NCI-H748 (cell line): Measurements from ENCODE around the gene SH3BP4.

ENCODE experiments used
- DNase-seq: peaks from one replicate; lab custom pipeline; 2025; ENCODE audit not compliant: unreplicated experiment; lab: John Stamatoyannopoulos, UW

Gene SH3BP4

DNA sequence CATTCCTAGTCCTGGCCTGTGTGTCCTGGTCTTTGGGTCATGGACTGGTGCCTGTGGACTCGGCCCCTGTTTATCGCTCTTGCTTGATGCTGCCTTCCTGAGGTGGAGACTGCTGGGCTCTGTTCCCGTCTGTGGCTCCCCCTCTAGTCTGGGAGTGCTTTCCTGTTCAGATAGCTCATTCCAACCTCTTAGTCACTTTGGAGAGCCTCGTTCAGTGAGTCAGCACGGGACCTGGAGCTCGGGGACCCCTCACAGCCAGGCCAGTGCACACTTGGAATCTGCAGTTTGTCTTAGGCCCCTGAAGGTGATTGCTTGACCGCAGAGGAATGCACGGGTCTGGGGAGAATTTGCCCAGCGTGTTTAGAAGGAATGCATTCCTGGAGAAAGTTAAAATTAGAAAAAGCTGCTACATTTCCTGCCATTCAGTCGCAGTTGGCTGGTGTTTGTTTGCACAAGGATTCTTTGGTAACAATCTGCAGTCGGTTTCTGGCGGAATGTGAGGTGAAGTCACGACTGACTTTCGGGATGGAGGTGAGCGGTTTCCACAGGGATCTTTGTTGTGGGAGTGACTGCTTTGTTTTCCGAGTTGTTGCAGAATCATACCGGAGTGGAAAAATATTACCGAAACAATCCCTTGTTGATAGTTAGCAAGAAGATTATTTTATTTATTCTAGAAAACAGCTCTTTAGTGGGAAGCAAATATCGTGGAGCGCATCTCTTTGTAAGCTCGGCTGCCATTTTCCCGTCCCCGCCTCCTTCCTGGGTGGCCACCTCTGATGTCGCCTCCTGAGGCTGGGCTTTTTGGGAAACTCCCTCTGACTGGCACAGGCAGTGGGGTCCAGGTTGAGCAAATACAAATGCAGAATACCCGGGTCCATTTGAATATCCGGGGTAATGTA, 29.6 kb downstream of the SH3BP4 start:
- peak; percentile 49 for DNase-seq

DNA sequence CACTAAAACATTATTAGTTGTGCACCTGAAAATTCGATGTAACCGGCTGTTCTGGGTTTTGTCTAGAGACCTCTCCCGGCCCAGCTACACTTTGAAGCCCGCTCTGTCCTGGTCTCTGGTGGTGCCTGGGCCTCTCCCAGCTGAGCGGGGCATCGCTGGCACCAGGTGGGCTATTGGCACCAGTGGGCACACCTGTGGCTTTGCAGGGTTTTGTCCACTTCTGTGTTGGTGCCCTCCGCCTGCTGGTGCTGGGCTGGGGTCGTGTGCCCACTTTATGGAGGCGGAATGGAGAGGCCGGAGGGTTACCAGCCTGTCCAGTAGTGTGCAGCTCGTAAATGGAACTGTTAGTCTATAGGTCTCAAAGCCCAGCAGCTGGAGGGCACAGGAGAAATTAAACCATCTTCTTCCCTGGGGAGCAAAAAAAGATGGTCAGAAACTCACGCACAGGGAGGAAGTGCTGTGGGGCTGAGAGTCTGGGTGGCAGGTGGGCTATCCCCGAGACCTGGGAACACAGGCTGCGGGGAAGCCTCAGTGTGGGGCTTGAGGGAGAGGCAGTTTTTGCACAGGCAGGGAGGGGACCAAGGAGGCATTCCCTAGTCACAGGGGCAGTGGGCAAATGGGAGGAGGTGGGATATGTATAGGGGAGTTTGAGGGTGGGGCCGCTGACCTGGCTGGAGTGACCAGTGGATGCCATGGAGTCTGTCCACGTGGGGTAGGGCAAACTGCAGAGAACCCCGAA, 30.4 kb downstream of the SH3BP4 start:
- DNase-seq, result no peak

DNA sequence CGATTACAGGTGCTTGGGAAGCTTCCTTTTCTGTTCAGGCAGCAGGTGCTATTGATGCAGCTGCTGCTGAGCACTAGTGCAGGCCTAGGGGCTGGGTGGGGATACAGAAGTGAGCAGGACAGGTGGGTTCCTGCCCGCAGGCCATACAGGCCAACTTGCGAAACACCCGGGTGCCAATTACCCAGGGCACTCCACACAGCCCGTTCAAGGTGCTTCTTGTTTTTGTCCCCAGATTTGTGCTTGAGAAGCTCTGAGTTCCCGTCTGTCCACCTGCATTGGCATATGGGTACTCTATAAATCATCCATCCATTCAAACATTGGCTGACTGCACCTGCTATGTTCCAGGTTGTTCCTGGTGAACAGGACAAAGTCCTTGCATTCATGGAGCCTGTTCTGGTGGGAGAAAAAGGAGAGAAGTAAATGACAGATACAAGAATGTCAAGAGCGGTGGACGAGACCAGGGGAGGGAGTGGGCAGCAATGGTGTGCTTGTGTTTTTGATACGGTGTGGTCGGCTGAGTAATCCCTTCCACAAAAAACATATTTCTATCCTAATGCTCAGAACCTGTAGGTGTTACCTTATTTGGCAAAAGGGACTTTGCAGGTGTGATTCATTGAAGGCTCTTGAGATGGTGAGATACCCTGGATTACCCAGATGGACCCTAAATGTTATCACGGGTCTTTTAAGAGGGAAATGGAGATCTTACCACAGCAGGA, 31.4 kb downstream of the SH3BP4 start:
- DNase-seq, result peak; percentile 97

DNA sequence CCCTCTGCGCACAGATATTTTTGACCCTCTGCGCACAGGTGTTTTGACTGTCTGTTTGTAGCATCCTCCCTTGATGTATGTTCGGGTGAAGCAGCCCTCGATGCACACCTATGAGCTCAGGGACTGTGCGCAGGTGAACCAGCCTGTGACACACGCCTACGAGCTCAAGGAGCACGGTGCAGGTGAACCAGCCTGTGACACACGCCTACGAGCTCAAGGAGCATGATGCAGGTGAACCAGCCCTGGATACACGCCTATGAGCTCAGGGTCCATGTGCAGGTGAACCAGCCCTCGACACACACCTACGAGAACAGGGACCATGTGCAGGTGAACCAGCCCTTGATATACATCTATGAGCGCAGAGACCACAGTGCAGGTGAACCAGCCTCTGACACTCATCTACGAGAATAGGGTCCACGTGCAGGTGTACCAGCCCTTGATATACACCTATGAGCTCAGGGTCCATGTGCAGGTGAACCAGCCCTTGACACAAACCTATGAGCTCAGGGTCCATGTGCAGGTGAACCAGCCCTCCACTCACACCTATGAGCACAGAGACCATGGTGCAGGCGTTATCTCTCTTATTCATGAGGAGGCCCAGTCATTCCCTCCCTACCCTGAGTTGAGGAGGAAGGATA, 33.9 kb downstream of the SH3BP4 start:
- no peak for DNase-seq

DNA sequence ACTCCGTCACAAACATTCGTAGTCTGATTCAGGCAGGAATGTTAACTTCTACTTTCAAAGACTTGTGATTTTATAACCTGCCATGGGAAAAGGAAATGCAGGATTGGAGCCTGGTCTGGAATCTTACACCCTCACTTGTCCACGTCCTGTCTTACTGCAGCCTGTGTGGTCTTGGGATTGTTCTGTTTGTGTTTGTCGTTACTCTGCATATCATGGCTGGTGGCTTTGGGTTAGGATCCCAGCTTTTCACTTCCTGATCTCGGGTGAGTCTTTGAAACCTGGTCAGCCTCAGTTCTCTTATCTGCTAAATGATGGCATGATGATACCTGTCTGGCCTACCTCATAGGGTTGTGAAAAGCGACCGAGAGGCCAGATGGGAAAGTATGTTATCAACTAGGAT, 34.6 kb downstream of the SH3BP4 start:
- DNase-seq, result no peak

DNA sequence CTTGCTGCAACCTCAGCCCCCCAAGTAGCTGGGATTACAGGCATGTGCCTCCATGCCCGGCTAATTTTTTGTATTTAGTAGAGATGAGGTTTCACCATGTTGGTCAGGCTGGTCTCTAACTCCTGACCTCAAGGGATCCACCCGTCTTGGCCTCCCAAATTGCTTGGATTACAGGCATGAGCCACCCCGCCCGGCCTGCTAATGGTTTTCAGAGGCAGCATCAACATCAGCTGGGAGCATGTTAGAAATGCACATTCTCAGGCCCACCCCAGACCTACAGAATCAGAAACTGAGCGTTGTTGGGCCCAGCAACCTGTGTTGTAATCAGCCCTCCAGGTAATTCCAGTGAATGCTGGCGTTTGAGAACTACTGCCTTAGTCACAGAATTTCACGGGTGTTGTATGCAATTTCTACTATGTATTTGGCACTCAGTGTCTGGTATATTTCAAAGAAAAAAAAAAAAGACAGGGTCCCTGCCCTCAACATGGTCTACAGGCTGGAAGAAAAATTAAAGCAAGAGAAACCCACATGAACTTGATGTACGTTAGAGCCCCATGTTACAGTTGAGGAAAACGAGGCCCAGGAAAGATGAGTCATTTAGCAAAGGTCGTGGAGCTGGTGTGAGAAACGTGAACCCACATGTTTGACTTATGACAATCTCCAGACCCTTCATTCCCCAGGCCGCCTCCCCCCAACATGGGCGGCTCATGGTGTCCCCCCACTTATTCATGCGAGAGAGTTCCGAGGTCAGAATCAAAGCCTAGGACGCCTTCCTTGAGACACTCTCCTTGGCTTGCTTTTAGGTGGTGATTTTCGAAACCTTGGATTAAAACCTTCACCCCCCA, 35.3 kb downstream of the SH3BP4 start:
- no peak for DNase-seq

DNA sequence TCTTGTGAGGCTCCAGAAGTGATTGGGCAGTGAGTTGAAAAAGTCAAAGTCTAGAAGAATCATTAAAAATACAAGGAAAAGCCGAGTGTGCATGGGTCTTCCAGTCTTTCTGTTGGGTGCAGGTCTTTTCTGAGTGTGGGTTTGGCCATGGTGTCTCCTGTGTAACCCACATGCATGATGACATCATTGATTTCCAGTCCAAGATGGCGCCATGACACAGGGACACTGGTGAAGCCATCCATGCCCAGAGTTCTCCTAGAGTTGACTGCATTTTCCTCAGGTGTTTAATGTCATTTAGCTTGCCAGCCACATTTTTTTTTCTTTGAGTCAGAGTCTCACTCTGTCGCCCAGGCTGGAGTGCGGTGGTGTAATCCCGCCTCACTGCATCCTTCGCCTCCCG, 35.9 kb downstream of the SH3BP4 start:
- no peak for DNase-seq

DNA sequence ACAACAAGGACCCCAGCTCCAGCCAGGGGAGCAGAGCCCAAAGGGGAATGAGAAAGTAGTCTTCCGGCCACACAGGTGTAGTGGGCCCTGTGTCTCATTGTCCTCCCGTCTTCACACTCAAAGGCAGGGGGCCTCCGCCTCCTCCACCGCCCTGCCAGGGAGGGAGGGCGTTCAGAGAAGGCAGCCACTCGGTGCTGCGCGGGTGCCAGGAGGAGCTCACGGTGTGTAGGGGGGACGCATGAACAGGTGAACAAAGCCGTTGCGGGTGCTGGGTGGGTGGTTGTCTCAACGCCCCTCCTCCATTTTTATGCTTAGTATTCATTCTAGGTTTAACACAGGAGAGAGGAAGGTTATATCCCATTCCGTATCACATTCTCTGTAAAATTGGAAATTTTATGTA, 36.7 kb downstream of the SH3BP4 start:
- DNase-seq, result no peak

DNA sequence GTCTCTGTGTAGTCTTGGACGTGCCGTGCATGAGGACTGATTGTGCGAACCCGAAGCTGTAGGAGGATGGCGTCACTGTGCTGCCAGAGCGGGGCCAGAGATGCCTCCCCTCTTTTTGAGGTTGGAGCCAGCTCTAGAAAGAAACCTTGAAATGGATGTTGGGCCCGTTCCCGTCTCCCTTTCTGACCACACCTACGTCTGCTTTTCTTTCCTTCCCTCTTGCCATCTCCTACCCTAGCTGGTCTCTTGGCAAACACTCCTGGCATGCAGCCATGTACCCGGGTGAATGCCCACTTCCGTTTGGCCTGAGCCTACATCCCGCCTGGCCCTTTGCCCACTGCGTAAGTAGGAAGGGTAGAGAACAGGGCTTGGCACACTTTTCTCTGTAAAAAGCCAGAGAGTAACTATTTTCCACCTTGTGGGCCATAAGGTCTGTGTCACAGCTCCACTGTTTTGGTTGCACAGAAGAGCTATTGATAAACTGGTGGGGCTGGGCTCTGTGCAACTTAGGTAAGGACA, 37.4 kb downstream of the SH3BP4 start:
- peak; percentile 72 for DNase-seq

DNA sequence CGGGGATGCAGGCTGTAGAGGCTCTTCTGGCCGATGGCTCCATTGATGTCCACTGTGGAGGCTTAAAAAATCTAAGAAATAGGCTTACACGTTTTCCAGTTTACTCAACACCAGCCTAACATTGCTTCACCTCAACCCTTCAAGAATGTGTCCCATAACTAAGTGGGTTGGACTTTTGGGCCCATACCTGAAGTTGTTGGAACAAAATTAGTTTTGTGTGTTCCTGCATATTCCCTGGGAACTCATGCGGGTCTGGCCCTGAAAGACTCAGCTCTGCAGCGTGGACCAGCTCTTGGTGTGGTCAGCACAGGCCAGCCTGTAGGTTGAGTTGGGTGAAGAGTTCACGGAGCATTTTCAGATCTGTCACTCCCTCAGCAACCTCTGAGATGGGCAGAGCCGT, 38.5 kb downstream of the SH3BP4 start:
- DNase-seq, result no peak

DNA sequence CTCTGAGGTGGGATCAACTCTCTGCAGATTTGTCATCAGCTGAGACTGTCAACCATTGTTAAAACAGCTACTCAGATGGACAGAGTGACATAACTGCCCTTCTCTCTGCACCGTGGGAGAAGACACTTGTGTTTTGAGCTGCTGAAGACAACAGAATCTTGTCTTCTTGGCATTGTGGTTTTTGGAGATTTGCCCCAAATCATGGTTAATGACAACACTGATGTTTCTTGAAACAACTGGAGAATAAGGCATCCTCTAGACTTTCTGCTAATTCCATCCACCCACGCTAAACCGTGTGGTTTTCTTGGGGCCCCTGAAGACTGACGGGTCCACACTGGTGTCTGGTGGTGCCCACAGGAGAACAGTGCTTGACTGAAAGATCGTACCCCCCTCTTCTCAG, 39.5 kb downstream of the SH3BP4 start:
- no peak for DNase-seq

DNA sequence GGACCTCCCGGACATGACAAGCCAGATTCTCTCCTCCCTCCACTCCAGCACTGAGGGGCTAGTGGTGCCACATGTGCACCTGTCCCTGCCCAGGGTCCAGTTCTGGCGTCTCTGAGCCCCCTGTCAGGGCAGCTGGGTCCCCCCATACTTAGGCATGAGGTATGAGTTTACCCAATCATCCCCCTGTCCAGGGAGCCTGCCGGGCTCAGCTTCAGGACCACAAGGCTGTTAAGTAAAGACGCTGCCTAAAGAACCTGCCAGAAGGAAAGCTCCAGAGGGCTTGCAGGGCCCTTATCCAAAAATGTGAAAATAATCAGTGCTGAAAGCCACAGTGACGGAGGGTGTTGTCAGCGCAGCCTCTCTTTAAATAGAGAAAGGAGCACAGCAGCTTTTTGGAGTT, 40.0 kb downstream of the SH3BP4 start:
- no peak for DNase-seq

DNA sequence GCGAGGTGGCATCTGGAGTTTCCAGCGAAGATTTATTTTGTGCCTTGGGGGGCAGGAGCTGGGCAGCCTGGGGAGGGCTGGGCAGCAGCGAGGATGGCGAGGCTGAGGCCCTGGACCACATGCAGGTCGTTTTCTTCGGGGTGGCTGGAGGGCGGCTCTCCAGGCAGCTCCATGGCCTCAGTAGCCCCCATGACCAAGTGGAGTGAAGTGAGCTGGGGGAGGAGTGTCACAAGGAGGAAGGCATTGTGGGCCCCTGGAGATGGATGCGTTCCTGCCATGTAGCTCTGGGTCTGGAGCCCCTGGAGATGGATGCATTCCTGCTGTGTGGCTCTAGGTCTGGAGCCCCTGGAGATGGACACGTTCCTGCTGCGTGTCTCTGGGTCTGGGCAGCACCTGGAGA, 40.4 kb downstream of the SH3BP4 start:
- DNase-seq, result no peak

DNA sequence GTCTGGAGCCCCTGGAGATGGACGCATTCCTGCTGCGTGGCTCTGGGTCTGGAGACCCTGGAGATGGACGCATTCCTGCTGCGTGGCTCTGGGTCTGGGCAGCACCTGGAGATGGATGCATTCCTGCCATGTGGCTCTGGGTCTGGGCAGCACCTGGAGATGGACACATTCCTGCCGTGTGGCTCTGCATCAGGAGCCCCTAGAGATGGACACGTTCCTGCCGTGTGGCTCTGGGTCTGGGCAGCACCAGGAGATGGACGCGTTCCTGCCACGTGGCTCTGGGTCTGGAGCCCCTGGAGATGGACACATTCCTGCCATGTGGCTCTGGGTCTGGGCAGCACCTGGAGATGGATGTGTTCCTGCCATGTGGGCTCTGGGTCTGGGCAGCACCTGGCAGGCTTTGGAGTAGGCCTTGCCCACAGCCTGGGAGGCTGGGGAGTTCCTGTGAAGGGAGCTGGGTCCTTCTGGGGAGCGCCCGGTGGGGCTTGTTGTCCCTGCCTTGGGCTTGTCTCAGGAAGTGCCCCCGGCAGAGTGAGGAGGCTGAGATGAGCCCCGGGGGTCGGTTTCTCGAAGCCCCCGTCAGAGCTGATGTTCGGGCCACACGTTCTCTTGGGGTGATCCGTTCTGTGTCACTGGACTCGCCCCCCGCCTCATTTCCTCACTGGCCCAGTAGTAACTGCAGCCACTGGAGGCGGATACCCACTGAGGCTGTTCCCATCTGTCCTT, 41.0 kb downstream of the SH3BP4 start:
- no peak for DNase-seq

DNA sequence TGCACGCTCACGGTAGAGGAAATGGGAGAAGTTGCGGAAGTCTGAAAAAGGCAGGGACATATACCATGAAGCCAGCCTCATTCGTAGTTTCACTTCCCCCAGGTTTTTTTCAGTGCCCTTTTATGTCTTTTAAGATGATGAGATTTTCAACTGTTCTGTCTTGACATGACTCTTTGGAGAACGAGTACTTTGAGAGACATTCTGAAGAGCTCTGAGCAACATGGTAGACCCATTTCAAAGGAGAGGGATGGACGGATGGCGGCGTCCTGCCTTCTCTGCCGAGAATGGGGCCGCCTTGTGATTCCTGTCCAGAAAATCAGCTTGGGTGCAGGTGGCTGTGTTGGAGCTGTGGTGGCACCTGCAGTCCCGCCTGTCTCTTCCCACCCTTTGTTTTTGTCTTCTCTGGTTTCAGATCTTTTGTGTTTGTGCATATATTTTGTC, 41.7 kb downstream of the SH3BP4 start:
- DNase-seq, result no peak

DNA sequence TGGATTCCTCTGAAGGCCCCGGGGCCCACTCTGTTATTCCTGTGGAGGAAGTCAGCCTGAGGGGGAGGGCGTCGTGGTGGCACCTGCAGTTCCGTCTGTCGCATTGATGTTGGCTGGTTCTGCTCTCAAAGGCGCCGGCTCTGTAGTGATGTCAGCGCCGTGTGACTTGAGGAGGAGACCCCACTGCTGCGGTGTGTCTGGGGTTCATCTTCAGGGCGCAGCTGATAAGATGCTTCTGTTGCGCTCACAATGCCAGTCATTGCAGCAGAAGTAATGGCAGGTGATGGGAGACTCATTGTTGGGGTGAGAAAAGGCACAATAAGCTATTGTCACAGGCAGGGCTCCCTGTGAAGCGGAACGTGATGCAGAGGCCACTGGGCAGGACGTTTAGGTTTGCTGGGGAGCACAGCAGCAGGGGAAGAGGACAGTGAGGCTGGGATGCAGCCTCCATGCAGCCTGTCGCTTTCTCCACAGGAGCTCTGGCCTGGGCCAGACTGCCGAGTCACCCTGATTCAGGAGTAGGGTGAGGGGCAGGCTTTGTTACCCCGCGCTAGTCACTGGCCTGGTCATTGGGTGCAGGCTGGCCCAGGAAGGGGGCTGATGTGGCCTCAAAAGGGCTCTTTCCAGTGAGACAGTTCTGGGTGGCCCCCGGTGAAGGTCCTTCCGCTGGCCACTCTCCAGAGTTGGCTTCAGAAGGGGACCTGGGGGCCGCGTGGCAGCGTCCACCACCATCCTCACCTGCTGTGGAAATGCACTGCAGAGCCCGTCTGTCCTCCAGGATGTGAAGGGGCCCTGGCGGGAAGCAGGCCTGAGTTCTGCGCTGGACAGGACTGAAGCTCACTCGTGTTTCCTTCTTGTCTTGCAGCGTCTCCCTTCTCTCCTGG, 42.9 kb downstream of the SH3BP4 start:
- peak; percentile 89 for DNase-seq

DNA sequence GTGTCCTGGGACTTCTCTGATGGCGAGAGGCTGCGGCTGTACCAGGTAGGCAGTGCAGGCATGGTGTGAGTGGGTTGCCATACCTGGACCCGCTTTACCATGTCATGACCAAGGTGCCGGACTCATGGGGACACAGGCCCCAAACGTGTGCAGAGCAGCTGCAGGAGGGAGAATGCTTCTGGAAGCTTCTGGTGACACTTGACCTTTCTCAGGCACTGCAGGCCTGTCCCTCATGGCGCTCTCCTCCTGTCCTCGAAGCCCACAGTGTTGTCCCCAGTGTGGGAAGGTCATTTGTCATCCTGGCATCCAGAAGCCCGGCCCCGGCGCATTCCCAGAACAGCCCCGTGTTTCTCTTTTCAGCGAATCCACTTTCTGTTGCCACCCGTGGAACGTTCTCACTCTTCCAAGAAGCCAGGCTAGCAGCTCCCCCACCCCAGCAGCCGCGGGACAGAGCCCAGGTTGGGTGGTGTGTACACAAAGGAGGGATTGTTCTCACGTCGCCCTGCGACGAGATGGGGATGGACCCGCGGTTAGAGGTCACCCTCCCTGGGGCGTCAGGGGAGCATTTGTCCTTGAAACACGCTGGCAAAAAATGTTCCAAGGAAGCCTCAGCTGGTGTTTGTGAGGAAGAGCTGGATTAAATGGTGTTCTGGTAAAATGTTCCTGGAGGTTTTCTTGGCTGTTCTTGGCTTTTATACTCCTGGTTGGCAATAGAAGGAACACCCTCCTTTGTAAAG, 43.7 kb downstream of the SH3BP4 start:
- no peak for DNase-seq
